ENCODE measurements around the gene SCD5. TPM values are rescaled to one million over a fixed set of nuclear protein-coding genes. Genes with fewer than 3 reads are reported as not detected.

The SCD5 gene
- total and polyA plus RNA-seq, 7 donors: 0.69 to 30.7 (median 27.3) TPM

- Histone ChIP-seq H3K4me3 (no peak overlapping the region), H3K27ac (no peak overlapping the region), H3K4me1 (no peaks in the 10 kb centered on the region), H3K27me3 (no peaks in the 10 kb centered on the region), H3K36me3 (peaks cover 0 to 14% (median 0%) of the 10 kb centered on the region in 4 donors), H3K9me3 (no peaks in the 10 kb centered on the region)
- intact Hi-C loops (cut with DNase I): no loop called here
- DNase-seq: no peak
- WGBS, 2 donors: 8 to 46% methylated on average over 1 of the region's 1 CpG
- no peak for TF ChIP-seq CTCF (IDR thresholded peaks at IDR 0.05)
- no peak for TF ChIP-seq POLR2AphosphoS5 (IDR thresholded peaks at IDR 0.05)
These were observed 168.5 kb downstream of the SCD5 start for GRCh38 chr4:82630079-82630478.

- Histone ChIP-seq H3K9me3 (no peaks in the 10 kb centered on the region), H3K4me3 (no peak overlapping the region), H3K27ac (no peak overlapping the region), H3K27me3 (no peaks in the 10 kb centered on the region), H3K4me1 (no peaks in the 10 kb centered on the region), H3K36me3 (peaks cover 0 to 8% (median 0%) of the 10 kb centered on the region in 4 donors)
- no peak for DNase-seq
- TF ChIP-seq EP300 (IDR thresholded peaks at IDR 0.05) (no peak), CTCF (IDR thresholded peaks at IDR 0.05) (no peak), POLR2A (IDR thresholded peaks at IDR 0.05) (no peak), POLR2AphosphoS5 (IDR thresholded peaks at IDR 0.05) (no peak)
- WGBS, 2 donors: 71 to 85% methylated on average over 2 of the region's 2 CpGs
- intact Hi-C loops (cut with DNase I): no loop called here
These were observed 169.2 kb downstream of the SCD5 start for GRCh38 chr4:82629238-82630000.

- intact Hi-C loops (cut with DNase I): no loop called here
- no peaks in the 10 kb centered on the region for H3K9me3 ChIP-seq
- WGBS, 2 donors: 77 to 94% methylated on average over 9 of the region's 9 CpGs
- no peaks in the 10 kb centered on the region for H3K27me3 ChIP-seq
- H3K27ac ChIP-seq: no peak overlapping the region
- no peak overlapping the region for H3K4me3 ChIP-seq
- DNase-seq: no peak
- TF ChIP-seq POLR2A (IDR thresholded peaks at IDR 0.05): no peak
- TF ChIP-seq CTCF (IDR thresholded peaks at IDR 0.05): no peak
- TF ChIP-seq POLR2AphosphoS5 (IDR thresholded peaks at IDR 0.05): no peak
- no peak for TF ChIP-seq EP300 (IDR thresholded peaks at IDR 0.05)
- no peaks in the 10 kb centered on the region for H3K4me1 ChIP-seq
- no peaks in the 10 kb centered on the region for H3K36me3 ChIP-seq
These were observed 172.2 kb downstream of the SCD5 start for GRCh38 chr4:82626251-82626868.

- H3K27ac ChIP-seq: no peak overlapping the region
- no peak for DNase-seq
- H3K27me3 ChIP-seq: no peaks in the 10 kb centered on the region
- WGBS, 2 donors: 66 to 80% methylated on average over 4 of the region's 4 CpGs
- intact Hi-C loops (cut with DNase I): no loop called here
- TF ChIP-seq CTCF (IDR thresholded peaks at IDR 0.05): no peak
- TF ChIP-seq EP300 (IDR thresholded peaks at IDR 0.05): no peak
- TF ChIP-seq POLR2A (IDR thresholded peaks at IDR 0.05): no peak
- no peak for TF ChIP-seq POLR2AphosphoS5 (IDR thresholded peaks at IDR 0.05)
- no peaks in the 10 kb centered on the region for H3K4me1 ChIP-seq
- H3K9me3 ChIP-seq: no peaks in the 10 kb centered on the region
- H3K4me3 ChIP-seq: no peak overlapping the region
- no peaks in the 10 kb centered on the region for H3K36me3 ChIP-seq
These were observed 173.8 kb downstream of the SCD5 start for GRCh38 chr4:82624819-82625218.

All from sigmoid colon (tissue), 7 donors.